ENCODE measurements around the gene RNF220. TPM values are rescaled to one million over a fixed set of nuclear protein-coding genes. Genes with fewer than 3 reads are reported as not detected.

Gene RNF220
- total and polyA plus RNA-seq, 11 donors = 54.2 to 108 (median 62.4) TPM

DNA sequence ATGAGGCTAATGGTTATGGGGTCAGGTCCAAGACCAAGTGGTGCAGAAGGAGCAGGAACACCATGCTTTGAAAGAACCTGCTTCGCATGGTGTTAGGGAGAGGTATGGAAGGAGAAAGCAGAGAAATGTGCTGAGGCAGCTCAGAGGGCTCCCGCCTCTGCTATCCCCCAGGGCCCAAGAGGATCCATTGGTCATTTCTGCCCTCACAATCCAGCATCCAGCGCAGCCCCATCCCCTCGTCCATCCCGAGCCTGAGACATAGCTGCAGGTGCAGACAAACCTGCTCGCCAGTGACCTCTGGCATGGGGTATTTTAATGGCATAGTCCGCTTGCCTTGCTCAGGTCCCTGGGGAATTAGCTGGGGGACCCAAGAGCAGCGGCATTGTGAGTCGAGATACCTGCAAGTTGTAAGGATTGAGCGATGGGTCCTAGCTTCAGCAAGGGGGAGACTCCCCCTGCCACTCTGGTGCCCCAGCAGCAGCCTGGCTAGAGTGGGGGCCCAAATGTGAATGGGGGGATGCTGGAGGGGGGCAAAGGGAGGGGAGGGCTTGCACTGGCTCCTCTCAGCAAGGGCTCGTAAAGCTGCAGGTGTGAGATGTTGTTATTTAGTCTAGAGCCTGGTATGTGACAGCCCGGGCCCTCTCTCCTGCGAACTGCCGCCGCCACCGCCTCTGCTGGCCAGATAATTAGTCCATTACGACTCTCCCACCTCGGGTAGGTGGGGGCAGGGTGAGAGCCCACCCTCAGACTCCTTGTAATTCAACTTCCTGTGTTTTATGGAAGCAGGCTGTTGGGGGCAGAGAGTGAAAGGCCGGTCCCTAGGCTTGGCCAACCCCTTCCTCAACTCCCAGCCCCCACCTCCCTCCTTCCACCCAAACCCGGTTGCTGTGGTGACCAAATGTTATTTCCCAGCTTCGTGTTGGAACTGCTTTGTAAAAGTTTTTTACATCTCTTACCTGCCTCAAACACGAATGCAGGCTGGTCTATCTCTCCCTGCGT lies 118.8 kb downstream of the RNF220 start:
- peaks cover 0 to 15% (median 0%) of the 10 kb centered on the region in 12 donors for H3K4me1 ChIP-seq
- intact Hi-C loops (cut with DNase I) = loop anchor here in 1 of 10 donors (2.0 kb wide), 1 partner anchor 13 kb away; no protein-coding TSS in a partner anchor
- ATAC-seq (no peak), DNase-seq (no peak)
- H3K36me3 ChIP-seq = no peaks in the 10 kb centered on the region
- H3K27me3 ChIP-seq = peaks cover 0 to 8% (median 0%) of the 10 kb centered on the region in 9 donors
- 53 to 66% (median 62%) methylated on average over 16 to 23 of the region's 23 CpGs for WGBS, 4 donors
- no peaks in the 10 kb centered on the region for H3K9me3 ChIP-seq
- H3K27ac ChIP-seq = no peak overlapping the region
- no peak for TF ChIP-seq POLR2A (IDR thresholded peaks at IDR 0.05)
- TF ChIP-seq, protein P1, sequence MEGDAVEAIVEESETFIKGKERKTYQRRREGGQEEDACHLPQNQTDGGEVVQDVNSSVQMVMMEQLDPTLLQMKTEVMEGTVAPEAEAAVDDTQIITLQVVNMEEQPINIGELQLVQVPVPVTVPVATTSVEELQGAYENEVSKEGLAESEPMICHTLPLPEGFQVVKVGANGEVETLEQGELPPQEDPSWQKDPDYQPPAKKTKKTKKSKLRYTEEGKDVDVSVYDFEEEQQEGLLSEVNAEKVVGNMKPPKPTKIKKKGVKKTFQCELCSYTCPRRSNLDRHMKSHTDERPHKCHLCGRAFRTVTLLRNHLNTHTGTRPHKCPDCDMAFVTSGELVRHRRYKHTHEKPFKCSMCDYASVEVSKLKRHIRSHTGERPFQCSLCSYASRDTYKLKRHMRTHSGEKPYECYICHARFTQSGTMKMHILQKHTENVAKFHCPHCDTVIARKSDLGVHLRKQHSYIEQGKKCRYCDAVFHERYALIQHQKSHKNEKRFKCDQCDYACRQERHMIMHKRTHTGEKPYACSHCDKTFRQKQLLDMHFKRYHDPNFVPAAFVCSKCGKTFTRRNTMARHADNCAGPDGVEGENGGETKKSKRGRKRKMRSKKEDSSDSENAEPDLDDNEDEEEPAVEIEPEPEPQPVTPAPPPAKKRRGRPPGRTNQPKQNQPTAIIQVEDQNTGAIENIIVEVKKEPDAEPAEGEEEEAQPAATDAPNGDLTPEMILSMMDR (IDR thresholded peaks at IDR 0.05) = no peak
- H3K4me3 ChIP-seq = peak overlapping the region in 9 of 12 donors; percentile 2 to 36 (median 17)

DNA sequence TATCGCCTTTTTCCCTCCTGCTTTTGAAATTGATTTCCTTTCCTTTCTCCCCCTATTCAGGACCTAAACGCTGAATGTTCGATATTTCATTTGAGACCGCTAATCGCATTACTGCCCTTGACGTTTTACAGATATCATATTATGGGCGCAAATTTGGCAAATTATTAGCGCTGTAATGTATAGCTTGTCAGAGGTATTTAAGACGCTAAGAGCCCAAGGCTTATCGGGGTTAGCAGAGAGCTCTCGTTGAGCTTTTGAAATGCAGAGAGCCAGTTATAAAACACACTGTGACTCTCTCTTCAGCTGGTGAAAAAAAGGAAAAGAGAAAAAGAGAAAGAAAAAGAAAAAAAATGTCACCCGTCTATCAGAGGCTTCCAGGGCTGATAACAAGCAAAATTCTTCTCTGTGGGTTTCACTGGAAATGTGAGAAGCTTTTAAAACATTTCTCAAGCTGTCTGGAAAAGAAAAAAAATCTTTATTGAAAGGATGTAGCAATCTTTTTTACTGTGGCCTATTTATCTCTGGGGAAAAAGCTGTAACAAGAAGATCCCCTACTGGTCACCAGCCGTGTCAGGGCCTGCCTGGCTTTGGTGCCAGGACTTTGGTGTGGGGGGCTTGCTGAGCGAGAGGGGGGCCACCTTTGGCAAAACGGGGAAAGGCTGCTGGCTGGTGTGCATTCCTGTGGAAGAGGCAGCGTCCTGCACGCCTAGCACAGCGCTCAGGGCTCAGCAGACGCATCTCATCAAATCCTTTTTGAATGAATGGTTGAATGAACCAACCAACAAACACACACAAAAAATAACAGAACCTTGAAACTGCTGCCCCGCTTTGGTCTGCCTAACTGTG lies 119.8 kb downstream of the RNF220 start:
- H3K36me3 ChIP-seq = no peaks in the 10 kb centered on the region

GRCh38 chr1:44526295-44527073 lies 121.4 kb downstream of the RNF220 start:
- H3K4me1 ChIP-seq = peaks cover 0 to 8% (median 0%) of the 10 kb centered on the region in 12 donors
- 87 to 91% (median 89%) methylated on average over 4 of the region's 4 CpGs for WGBS, 4 donors
- H3K9me3 ChIP-seq = no peaks in the 10 kb centered on the region
- TF ChIP-seq POLR2A (IDR thresholded peaks at IDR 0.05) = no peak
- TF ChIP-seq, protein P1 (IDR thresholded peaks at IDR 0.05) = no peak
- intact Hi-C loops (cut with DNase I) = no loop called here
- no peak overlapping the region for H3K27ac ChIP-seq
- no peak for ATAC-seq
- H3K36me3 ChIP-seq = no peaks in the 10 kb centered on the region
- DNase-seq = no peak
- H3K27me3 ChIP-seq = peaks cover 0 to 8% (median 0%) of the 10 kb centered on the region in 9 donors
- H3K4me3 ChIP-seq = no peak overlapping the region

More for the DNA sequence above, 119.8 kb downstream of the RNF220 start:
- intact Hi-C loops (cut with DNase I) = no loop called here
- Histone ChIP-seq H3K27me3 (peaks cover 0 to 8% (median 0%) of the 10 kb centered on the region in 9 donors), H3K4me1 (peaks cover 0 to 8% (median 0%) of the 10 kb centered on the region in 12 donors), H3K9me3 (no peaks in the 10 kb centered on the region), H3K27ac (no peak overlapping the region), H3K4me3 (peak overlapping the region in 10 of 12 donors; percentile 2 to 36 (median 15))
- no peak for TF ChIP-seq POLR2A (IDR thresholded peaks at IDR 0.05)
- TF ChIP-seq, protein P1 (IDR thresholded peaks at IDR 0.05) = no peak
- 41 to 45% (median 42%) methylated on average over 20 of the region's 20 CpGs for WGBS, 4 donors
- ATAC-seq (no peak), DNase-seq (no peak)

Measured in heart left ventricle (tissue), 16 donors.